ENCODE data around the gene C4B. TPM values are rescaled to one million over a fixed set of nuclear protein-coding genes. Genes with fewer than 3 reads are reported as not detected.
"Not testable (repeated sequence)": the region's sequence is repeated elsewhere in the genome, so short reads cannot be mapped to it uniquely, and the experiment has no call there.

Gene C4B
- total and polyA plus RNA-seq, 2 donors (not counting 3 experiments of a cell fraction or from before 2014, with no cell fraction given) = 4.4 to 6.3 TPM

DNA sequence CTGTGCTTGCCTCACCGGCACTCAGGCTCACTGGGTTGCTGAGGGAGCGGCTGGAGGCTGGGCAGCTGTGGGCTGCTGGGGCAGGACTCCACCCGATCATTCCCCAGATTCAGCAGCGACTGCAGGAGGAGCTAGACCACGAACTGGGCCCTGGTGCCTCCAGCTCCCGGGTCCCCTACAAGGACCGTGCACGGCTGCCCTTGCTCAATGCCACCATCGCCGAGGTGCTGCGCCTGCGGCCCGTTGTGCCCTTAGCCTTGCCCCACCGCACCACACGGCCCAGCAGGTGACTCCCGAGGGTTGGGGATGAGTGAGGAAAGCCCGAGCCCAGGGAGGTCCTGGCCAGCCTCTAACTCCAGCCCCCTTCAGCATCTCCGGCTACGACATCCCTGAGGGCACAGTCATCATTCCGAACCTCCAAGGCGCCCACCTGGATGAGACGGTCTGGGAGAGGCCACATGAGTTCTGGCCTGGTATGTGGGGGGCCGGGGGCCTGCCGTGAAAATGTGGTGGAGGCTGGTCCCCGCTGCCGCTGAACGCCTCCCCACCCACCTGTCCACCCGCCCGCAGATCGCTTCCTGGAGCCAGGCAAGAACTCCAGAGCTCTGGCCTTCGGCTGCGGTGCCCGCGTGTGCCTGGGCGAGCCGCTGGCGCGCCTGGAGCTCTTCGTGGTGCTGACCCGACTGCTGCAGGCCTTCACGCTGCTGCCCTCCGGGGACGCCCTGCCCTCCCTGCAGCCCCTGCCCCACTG lies 25.9 kb downstream of the C4B start:
- H3K36me3 ChIP-seq (ENCODE audit: control insufficient read depth in 2 of 2, extremely low read depth in 1 of 2, insufficient read depth in 2 of 2, low read length in 2 of 2); H4K20me1 ChIP-seq (replicated peaks; ENCODE audit: control insufficient read depth, extremely low read depth, insufficient read depth, low read length); H3K27ac ChIP-seq (ENCODE audit: insufficient read depth, low read depth, low read length); H3K9me3 ChIP-seq (replicated peaks; ENCODE audit: control insufficient read depth, insufficient read depth, low read length); H3K4me2 ChIP-seq (ENCODE audit: insufficient read depth, low read length); H2AFZ ChIP-seq (ENCODE audit: low read depth, low read length); H3K4me3 ChIP-seq (replicated peaks in 1 of 3; ENCODE audit: insufficient read depth in 1 of 3, low read depth in 1 of 3, low read length in 3 of 3); H3K9ac ChIP-seq (replicated peaks; ENCODE audit: extremely low read depth, insufficient read depth, low read length); POLR2A ChIA-PET; DNase-seq (ENCODE audit: low read depth, low spot score); BruUV-seq (replicated peaks); H3K79me2 ChIP-seq (ENCODE audit: control insufficient read depth, insufficient read depth, low read length); H3K9me1 ChIP-seq (replicated peaks; ENCODE audit: control insufficient read depth, extremely low read depth, insufficient read depth, low read length); CTCF ChIA-PET; dilution Hi-C loops (cut with MboI; ENCODE audit: extremely low pct_ligation_motif_present, low sequenced_read_pairs); H3K4me1 ChIP-seq (ENCODE audit: control insufficient read depth, extremely low read depth, insufficient read depth, low read length); FAIRE-seq; H3K27me3 ChIP-seq (ENCODE audit: control insufficient read depth in 2 of 2, insufficient read depth in 2 of 2, low read length in 2 of 2): not testable (repeated sequence)
- intact Hi-C loops (cut with micrococcal nuclease) = loop anchor here (10.0 kb wide), 2 partner anchors 154 to 754 kb away; partner anchors contain the start of genes GPSM3 and PBX2

DNA sequence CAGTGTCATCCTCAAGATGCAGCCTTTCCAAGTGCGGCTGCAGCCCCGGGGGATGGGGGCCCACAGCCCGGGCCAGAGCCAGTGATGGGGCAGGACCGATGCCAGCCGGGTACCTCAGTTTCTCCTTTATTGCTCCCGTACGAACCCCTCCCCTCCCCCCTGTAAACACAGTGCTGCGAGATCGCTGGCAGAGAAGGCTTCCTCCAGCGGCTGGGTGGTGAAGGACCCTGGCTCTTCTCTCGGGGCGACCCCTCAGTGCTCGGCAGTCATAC lies 26.4 kb downstream of the C4B start:
- H2AFZ ChIP-seq (ENCODE audit: low read depth, low read length); H3K4me3 ChIP-seq (replicated peaks in 1 of 3; ENCODE audit: insufficient read depth in 1 of 3, low read depth in 1 of 3, low read length in 3 of 3); H4K20me1 ChIP-seq (replicated peaks; ENCODE audit: control insufficient read depth, extremely low read depth, insufficient read depth, low read length); POLR2A ChIA-PET; H3K9me3 ChIP-seq (replicated peaks; ENCODE audit: control insufficient read depth, insufficient read depth, low read length); FAIRE-seq; H3K9me1 ChIP-seq (replicated peaks; ENCODE audit: control insufficient read depth, extremely low read depth, insufficient read depth, low read length); H3K4me1 ChIP-seq (ENCODE audit: control insufficient read depth, extremely low read depth, insufficient read depth, low read length); DNase-seq (ENCODE audit: low read depth, low spot score); H3K79me2 ChIP-seq (ENCODE audit: control insufficient read depth, insufficient read depth, low read length); dilution Hi-C loops (cut with MboI; ENCODE audit: extremely low pct_ligation_motif_present, low sequenced_read_pairs); H3K9ac ChIP-seq (replicated peaks; ENCODE audit: extremely low read depth, insufficient read depth, low read length); BruUV-seq (replicated peaks); H3K27ac ChIP-seq (ENCODE audit: insufficient read depth, low read depth, low read length); H3K27me3 ChIP-seq (ENCODE audit: control insufficient read depth in 2 of 2, insufficient read depth in 2 of 2, low read length in 2 of 2); CTCF ChIA-PET; H3K4me2 ChIP-seq (ENCODE audit: insufficient read depth, low read length); H3K36me3 ChIP-seq (ENCODE audit: control insufficient read depth in 2 of 2, extremely low read depth in 1 of 2, insufficient read depth in 2 of 2, low read length in 2 of 2): not testable (repeated sequence)
- intact Hi-C loops (cut with micrococcal nuclease) = loop anchor here (10.0 kb wide), 2 partner anchors 154 to 754 kb away; partner anchors contain the start of genes GPSM3 and PBX2

DNA sequence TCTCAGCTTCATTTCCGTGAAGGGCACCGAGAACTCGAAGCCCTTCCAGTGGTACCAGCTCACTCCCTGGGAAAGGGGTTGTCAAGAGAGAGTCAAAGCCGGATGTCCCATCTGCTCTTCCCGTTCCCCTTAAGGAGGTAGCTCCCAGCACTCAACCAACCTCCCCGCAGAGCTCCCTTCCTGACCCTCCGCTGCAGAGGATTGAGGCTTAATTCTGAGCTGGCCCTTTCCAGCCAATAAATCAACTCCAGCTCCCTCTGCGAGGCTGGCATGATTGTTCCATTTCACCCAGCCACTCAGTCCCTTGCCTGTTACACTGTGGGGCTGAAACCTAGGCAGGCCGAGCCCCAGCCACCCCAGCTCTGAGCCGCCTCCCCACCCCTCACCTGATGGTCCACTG lies 26.8 kb downstream of the C4B start:
- BruUV-seq (replicated peaks); H3K79me2 ChIP-seq (ENCODE audit: control insufficient read depth, insufficient read depth, low read length); CTCF ChIA-PET; H3K9ac ChIP-seq (replicated peaks; ENCODE audit: extremely low read depth, insufficient read depth, low read length); H3K4me1 ChIP-seq (ENCODE audit: control insufficient read depth, extremely low read depth, insufficient read depth, low read length); POLR2A ChIA-PET; DNase-seq (ENCODE audit: low read depth, low spot score); FAIRE-seq; H3K9me3 ChIP-seq (replicated peaks; ENCODE audit: control insufficient read depth, insufficient read depth, low read length); H3K4me2 ChIP-seq (ENCODE audit: insufficient read depth, low read length); dilution Hi-C loops (cut with MboI; ENCODE audit: extremely low pct_ligation_motif_present, low sequenced_read_pairs); H3K9me1 ChIP-seq (replicated peaks; ENCODE audit: control insufficient read depth, extremely low read depth, insufficient read depth, low read length); H4K20me1 ChIP-seq (replicated peaks; ENCODE audit: control insufficient read depth, extremely low read depth, insufficient read depth, low read length); H2AFZ ChIP-seq (ENCODE audit: low read depth, low read length); H3K27ac ChIP-seq (ENCODE audit: insufficient read depth, low read depth, low read length); H3K4me3 ChIP-seq (replicated peaks in 1 of 3; ENCODE audit: insufficient read depth in 1 of 3, low read depth in 1 of 3, low read length in 3 of 3); H3K36me3 ChIP-seq (ENCODE audit: control insufficient read depth in 2 of 2, extremely low read depth in 1 of 2, insufficient read depth in 2 of 2, low read length in 2 of 2); H3K27me3 ChIP-seq (ENCODE audit: control insufficient read depth in 2 of 2, insufficient read depth in 2 of 2, low read length in 2 of 2): not testable (repeated sequence)
- intact Hi-C loops (cut with micrococcal nuclease) = loop anchor here (10.0 kb wide), 2 partner anchors 153 to 753 kb away; partner anchors contain the start of genes GPSM3 and PBX2

DNA sequence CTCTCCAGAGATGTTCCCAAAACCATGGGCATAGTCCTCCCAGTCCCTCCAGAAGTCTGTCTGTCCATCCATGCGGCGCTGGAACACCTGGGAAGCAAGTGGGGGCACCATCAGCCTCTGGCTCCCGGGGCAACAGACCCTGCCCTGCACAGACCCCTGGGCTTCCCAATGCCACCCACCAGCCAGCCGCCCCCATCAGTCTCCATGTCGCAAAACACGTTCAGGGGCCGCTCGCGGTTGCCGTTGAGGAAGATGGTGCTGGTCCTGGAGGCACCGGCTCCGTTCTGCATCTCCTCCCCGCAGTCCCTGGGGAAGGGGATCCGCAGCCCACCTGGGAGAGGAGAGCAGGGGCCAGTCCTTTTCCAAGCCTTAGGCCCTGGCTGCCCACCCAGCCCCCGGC lies 27.7 kb downstream of the C4B start:
- POLR2A ChIA-PET = not testable (repeated sequence)

More for the DNA sequence above, 27.7 kb downstream of the C4B start:
- H3K27me3 ChIP-seq (ENCODE audit: control insufficient read depth in 2 of 2, insufficient read depth in 2 of 2, low read length in 2 of 2); H3K4me1 ChIP-seq (ENCODE audit: control insufficient read depth, extremely low read depth, insufficient read depth, low read length); DNase-seq (ENCODE audit: low read depth, low spot score); H3K4me2 ChIP-seq (ENCODE audit: insufficient read depth, low read length); H3K9me1 ChIP-seq (replicated peaks; ENCODE audit: control insufficient read depth, extremely low read depth, insufficient read depth, low read length); H3K9ac ChIP-seq (replicated peaks; ENCODE audit: extremely low read depth, insufficient read depth, low read length); FAIRE-seq; H3K27ac ChIP-seq (ENCODE audit: insufficient read depth, low read depth, low read length); H4K20me1 ChIP-seq (replicated peaks; ENCODE audit: control insufficient read depth, extremely low read depth, insufficient read depth, low read length); H3K4me3 ChIP-seq (replicated peaks in 1 of 3; ENCODE audit: insufficient read depth in 1 of 3, low read depth in 1 of 3, low read length in 3 of 3); BruUV-seq (replicated peaks); H2AFZ ChIP-seq (ENCODE audit: low read depth, low read length); dilution Hi-C loops (cut with MboI; ENCODE audit: extremely low pct_ligation_motif_present, low sequenced_read_pairs); H3K79me2 ChIP-seq (ENCODE audit: control insufficient read depth, insufficient read depth, low read length); H3K36me3 ChIP-seq (ENCODE audit: control insufficient read depth in 2 of 2, extremely low read depth in 1 of 2, insufficient read depth in 2 of 2, low read length in 2 of 2); H3K9me3 ChIP-seq (replicated peaks; ENCODE audit: control insufficient read depth, insufficient read depth, low read length); CTCF ChIA-PET: not testable (repeated sequence)
- intact Hi-C loops (cut with micrococcal nuclease) = loop anchor here (10.0 kb wide), 2 partner anchors 153 to 753 kb away; partner anchors contain the start of genes GPSM3 and PBX2
